Placental epithelial cell (primary cell): Measurements from ENCODE around the gene SIX6. TPM values are rescaled to one million over a fixed set of nuclear protein-coding genes. Genes with fewer than 3 reads are reported as not detected.

Experiments used
- small RNA-seq: library from RNA; depleted of rRNA; stranded (forward); fragments of <200 nt; gene quantifications from one replicate; pipeline ENCODE3, GENCODE V24; 2012
- total RNA-seq: library from RNA; depleted of rRNA; stranded (reverse); fragments of >200 nt; gene quantifications from 2 replicates; pipeline ENCODE4 v1.2.3, GENCODE V29; 2012

The SIX6 gene
- total RNA-seq = not detected in 2 replicates

DNA sequence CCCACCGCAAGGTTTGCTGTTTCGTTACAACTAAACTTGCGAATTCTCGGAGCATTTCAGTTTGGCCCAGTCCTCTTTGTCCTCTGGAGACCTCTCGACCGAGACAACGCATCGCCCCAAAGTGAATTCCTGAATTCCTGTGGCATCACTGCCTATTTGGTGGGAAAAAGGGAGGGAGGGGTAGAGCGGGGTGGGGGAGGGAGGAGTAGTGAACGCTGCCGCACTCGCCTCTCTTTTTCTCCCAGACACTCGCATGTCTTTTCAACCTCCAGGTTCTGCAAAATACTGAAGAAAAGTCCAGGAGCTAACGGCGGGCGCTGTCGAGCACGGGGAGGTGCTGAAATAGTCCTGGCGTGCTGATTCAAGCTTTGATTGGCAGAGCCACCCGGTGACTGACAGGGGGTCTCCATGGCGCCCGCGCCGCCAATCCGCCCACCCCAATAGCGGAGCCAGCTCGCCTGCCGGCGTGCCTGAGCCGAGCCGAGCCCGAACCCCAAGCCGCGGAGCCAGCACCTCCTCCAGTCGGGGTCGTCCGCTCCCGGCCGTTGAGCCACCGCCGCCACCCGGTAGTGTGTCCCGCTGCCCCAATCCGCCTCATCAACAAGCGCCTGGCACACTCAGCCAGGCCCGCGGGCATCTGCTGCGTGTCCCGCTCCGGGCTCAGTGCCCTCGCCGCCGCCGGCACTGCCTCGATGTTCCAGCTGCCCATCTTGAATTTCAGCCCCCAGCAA, at the start of gene SIX6:
Gene SIX6 (plus strand): TSS at position 440 of the 731 bp plus-strand sequence. CDS start 253 bp downstream, at position 693.

GRCh38 chr14:60485598-60486251, 23.2 kb upstream of the SIX6 start, which contains the start of gene C14orf39:
C14orf39 (minus strand) TSS chr14:60486063; CDS start chr14:60485078, 985 bp downstream.

Small RNAs within 50 kb of the gene (small RNA-seq; reads per million reads assigned to genes)
- not detected for gene AL049874.4

Other genes starting within 250 kb of the SIX6 start
- not detected in 2 replicates for gene C14orf39, start 23.1 kb upstream of the SIX6 start, total RNA-seq
- gene SIX1, start 140.3 kb downstream of the SIX6 start, total RNA-seq = not detected in 2 replicates
- gene SIX4, start 215.2 kb downstream of the SIX6 start, total RNA-seq = 2.7 and 4.1 TPM in 2 replicates
- gene MNAT1, start 225.6 kb downstream of the SIX6 start, total RNA-seq = 28.1 and 28.7 TPM in 2 replicates